GM13976 (cell line): ENCODE measurements around the gene CIB2.

Experiments used
- DNase-seq: peaks from one replicate; pipeline ENCODE4 v3.0.0; 2012; ENCODE audit warnings: low spot score
- in situ Hi-C: fragments of 300-500 bp; cut with MboI; formaldehyde crosslinking; loops from one replicate; pipeline ENCODE4 v1.12.0; 2022; ENCODE audit warnings: low sequenced_read_pairs, mixed read lengths, inconsistent platforms; ENCODE audit not compliant: unreplicated experiment
- TF ChIP-seq, protein P1 (sequence below): IDR thresholded peaks from 2 replicates; pipeline ENCODE4 v1.5.1; 2012; ENCODE audit warnings: borderline replicate concordance, mild to moderate bottlenecking; ENCODE audit not compliant: insufficient read depth; ENCODE audit errors: extremely low read depth, missing control alignments, control extremely low read depth

CIB2 gene

DNA sequence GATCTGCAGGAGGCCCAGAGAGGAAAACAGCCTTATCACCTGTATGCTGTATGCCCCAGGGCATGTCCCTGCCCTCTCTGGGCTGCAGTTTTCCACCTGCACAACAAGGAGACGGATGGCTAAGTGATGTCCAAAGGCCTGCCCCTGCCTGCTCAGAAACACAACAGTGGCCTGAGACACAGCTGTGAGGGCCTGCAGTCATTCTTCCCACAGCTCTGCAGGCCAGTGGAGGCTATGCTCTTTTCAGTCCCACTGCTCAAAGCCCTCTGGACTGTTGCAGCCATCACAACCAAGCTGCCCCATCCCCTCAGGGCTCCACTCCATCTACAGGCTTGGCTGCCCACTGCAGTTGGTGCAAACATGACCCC is 48.5 kb downstream of the CIB2 start:
- in situ Hi-C loops: no loop called here
- TF ChIP-seq, protein P1, sequence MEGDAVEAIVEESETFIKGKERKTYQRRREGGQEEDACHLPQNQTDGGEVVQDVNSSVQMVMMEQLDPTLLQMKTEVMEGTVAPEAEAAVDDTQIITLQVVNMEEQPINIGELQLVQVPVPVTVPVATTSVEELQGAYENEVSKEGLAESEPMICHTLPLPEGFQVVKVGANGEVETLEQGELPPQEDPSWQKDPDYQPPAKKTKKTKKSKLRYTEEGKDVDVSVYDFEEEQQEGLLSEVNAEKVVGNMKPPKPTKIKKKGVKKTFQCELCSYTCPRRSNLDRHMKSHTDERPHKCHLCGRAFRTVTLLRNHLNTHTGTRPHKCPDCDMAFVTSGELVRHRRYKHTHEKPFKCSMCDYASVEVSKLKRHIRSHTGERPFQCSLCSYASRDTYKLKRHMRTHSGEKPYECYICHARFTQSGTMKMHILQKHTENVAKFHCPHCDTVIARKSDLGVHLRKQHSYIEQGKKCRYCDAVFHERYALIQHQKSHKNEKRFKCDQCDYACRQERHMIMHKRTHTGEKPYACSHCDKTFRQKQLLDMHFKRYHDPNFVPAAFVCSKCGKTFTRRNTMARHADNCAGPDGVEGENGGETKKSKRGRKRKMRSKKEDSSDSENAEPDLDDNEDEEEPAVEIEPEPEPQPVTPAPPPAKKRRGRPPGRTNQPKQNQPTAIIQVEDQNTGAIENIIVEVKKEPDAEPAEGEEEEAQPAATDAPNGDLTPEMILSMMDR: no peak
- DNase-seq: no peak

DNA sequence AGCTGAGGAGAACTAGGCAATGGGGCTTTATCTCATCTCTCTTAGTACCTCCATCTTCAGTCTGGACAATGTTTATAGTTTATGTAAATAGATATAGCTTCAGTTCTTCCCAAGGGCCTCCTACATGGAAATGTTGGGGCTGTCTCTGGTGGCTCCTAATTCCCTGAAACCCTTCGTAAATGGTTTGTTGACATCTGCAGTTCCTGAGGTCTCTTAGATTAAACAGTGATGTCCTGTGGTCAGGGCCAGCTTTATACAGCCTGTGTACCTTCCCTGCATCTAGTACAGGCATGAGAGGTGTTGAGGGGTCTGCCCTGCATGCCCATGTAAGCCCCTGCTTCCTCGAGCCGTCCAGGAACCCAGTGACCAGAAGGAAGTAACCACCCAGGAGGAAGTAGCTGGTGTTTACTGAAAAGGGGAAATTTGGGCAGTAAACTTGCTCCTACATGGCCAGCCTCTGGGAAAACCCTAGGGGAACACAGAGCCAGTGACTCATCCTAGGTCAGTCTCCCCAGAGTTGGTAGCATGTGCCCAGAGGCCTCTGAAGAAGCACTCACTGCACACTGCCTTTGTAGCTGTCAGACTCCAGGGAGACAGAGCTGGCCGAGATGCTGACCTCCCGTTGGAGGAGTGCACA is 49.0 kb downstream of the CIB2 start:
- in situ Hi-C loops: no loop called here
- no peak for DNase-seq

DNA sequence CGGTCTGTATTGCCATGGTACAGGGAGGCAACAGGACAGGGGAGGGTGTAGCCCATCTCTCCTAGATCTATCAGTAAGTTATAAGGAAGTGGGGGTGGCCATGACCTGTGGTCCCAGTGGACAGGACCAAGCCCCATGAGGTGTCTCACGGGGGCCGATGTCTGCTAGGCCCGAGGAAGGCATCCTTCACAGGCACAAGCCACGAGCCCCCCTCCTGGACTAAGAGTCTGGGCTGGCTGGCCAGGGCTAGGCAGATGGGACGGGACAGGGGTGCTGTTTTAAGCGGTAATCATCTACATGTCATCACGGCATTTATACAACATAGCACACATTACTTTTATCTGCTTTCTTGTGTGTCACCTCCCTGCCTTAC is 51.2 kb downstream of the CIB2 start:
- DNase-seq: no peak
- TF ChIP-seq, protein P1: no peak
- in situ Hi-C loops: no loop called here

More for the DNA sequence above, 49.0 kb downstream of the CIB2 start:
- TF ChIP-seq, protein P1: no peak

DNA sequence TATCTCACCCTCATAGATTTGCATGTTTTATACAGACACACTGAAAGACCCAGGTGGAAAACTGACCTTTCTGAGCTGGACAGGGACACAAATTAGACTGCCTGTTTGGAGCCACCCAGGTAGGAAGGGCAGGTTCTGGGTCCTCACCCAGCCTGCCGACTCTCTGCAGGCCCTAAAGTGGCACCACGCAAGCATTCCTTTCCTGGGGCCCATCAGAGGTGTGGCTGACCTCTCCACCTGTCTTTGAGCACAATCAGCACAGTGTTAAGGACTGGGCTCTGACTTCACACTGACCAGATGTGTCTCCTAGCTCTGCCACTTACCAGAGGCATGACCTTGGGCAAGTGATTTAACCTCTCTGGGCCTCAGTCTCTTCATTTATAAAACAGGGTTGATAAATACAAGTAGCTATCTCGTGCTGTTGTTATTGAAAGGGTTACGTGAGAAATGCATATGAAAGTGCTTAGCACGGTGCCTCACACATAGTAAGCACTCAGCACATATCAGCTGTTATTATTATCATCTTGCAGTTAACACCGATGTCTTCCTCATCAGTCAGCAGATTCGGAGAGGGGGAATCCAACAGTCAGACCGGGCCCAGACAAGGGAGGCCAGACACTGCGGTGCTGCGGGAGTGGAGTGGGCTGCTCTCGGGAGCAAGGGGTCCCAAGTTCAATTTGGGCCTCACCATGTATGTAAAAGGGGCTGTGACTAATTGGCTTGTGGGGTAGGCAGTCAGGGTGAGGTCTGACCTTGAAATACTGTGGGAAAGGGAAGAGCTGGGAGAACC is 51.8 kb downstream of the CIB2 start:
- in situ Hi-C loops: no loop called here
- no peak for DNase-seq
- TF ChIP-seq, protein P1: no peak

DNA sequence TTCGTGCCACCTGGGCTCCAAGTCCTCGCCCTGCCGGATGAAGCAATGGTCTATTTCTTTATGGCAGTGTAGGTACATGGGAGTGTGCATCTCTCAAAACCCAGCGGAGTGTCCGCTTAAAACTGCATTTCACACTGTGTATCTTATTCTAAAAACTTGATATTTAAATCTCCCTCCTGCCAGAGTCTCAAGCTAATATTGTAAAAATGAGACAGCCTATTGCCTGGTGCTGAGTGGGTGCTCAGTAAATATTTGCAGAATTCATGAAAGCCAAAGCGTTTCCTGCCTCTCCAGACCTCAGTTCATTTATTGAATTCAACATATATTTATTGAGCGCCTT is 53.4 kb downstream of the CIB2 start:
- in situ Hi-C loops: no loop called here
- TF ChIP-seq, protein P1: no peak
- no peak for DNase-seq

DNA sequence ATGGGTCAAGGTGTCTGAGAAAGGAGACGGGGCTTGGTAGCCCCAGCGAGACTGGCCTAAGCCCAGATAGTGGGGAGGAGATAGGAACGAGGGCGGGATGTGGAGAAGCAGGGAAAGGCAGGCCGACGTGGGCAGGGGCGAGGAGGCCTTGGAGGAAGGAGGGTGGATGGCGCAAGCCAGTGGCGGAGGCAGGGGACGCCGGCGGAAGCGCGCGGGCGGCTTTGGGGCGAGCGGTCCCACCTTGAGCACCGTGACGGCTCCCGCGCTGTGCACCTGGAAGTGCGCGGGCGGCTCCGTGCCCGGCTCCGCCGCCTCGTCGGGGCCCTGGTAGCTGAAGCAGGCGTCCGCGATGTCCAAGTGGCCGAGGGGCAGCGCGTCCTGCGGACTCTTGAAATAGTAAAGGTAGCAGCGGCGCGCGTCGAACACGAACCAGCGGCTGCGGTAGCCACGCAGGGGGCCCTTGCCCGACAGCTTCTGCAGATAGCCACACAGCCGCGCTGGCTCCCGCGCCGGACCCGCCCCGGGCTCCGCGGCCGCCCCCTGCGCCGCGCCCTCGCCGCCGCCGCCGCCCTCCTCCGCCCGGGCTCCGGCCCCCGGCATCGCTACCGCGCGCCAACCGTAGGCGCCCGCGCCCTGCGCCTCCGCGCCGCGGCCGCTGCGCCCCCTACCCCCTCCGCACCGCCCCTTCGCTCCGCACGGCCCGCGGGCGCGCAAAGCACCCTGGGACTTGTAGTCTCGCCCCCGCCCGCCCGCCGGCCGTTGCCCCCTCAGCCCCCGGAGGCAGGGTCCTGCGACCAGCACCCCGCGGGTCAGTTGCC is 54.0 kb downstream of the CIB2 start, which contains the start of gene TBC1D2B:
TBC1D2B (minus strand) TSS at position 659 of the 818 bp plus-strand sequence; CDS start at position 600, 59 bp downstream.
- in situ Hi-C loops: no loop called here
- DNase-seq: peak; percentile 86
- TF ChIP-seq, protein P1: peak; percentile 10
